Activated CD8-positive, alpha-beta memory T cell treated with anti-CD3 and anti-CD28 coated beads for 24 hours (primary cell): Measurements from ENCODE around the gene ZNF219.

ENCODE experiments used
- DNase-seq: peaks from one replicate; pipeline ENCODE4 v3.0.0-alpha.2; 2020

ZNF219 gene

DNA sequence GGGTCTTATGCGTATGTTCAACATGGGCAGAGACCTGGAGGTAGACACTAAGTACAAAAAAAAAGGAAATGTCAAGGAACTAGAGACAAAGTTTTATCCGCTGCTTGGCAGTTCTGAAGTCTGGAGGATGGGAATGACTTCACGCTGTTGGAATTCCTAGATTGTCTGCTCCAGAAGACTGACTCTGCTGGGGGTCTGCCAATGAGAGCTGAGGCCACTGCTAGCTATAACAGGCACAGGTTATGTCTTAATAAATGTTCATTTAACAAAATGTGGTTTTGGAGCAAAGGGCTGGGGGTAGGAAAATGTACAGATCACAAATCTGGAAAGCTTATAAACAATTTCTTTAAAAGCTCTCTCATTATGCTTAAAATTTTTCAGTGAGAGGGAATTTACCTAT is 35.0 kb downstream of the ZNF219 start:
- no peak for DNase-seq

DNA sequence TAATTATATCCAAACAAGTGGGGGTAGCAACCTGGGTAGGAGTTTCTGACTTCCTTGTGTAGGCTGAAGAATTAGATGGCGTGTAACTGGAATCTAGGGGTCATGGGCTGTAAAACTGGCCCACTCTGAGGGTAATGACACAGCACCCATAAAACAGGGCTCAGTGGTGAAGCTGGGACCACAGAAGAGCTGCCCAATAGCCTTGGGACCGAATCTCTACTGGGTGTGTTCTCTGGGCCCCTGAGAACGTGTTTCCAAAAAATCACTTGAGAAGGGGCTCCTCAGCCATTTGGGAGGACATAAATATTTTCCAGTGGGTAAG is 37.1 kb downstream of the ZNF219 start:
- no peak for DNase-seq

DNA sequence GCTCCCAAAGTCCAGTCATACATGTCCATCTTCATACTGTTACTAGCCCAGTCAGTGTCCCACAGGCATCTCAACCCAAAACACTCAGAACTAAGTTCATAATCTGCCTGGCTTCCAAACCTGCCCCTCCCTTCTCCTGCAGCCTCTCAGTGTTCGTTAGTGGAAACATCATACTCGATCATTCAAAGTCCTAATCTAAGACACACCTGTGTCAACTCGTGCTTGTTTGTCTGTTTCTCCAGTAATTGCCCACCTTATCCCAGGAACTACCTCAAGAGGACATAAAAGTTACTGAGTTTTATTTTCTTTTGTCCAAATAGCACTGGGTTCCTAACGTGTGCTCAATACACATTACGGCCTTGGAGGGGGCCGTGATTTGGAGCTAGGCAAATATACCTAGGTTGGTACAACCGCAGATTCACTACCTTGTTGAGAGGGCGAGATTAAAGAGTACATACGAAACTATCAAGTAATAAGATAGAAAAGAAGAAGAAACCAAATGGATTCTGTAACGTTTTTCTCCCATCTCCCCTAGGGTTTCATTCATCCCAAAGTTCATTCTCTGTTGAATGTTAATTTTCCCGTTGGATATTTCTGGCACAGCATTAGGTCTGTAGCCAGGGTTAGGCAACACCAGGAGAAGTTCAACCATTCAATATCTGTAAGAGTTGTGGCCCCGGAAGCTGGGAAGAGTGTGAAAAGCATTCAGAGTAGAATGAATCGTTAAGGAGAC is 37.7 kb downstream of the ZNF219 start:
- DNase-seq = no peak

GRCh38 chr14:21059842-21060613 is 38.4 kb downstream of the ZNF219 start:
- DNase-seq = no peak

GRCh38 chr14:21058903-21059302 is 39.6 kb downstream of the ZNF219 start:
- no peak for DNase-seq

DNA sequence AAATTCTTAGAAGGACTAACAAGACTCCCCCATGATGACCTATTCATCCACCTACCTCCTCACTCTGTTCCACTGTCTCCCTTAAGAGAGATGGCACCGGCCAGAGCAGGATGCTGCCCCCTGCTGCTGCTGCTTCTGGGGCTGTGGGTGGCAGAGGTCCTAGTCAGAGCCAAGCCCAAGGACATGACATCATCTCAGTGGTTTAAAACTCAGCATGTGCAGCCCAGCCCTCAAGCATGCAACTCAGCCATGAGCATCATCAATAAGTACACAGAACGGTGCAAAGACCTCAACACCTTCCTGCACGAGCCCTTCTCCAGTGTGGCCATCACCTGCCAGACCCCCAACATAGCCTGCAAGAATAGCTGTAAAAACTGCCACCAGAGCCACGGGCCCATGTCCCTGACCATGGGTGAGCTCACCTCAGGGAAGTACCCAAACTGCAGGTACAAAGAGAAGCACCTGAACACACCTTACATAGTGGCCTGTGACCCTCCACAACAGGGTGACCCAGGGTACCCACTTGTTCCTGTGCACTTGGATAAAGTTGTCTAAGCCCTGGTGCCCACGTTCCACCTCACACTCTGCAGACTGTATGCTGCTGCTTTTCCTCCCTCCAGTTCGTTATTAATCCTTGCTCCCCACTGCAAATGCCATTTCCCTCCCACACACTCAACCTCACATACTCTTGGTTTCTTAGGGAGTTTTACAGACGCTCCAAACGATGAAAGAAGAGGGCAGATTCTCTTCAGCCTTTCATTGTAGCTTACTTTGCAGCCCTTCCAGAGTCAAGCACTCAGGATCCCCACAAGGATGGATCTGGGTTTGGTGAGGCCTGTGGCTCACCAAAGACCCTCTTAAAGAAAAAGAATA is 40.4 kb downstream of the ZNF219 start, which contains the start of gene RNASE8:
Gene RNASE8, plus strand, starts transcription at position 20 of the 873 bp plus-strand sequence. Its CDS starts 71 bp downstream, at position 91.
- DNase-seq = no peak

DNA sequence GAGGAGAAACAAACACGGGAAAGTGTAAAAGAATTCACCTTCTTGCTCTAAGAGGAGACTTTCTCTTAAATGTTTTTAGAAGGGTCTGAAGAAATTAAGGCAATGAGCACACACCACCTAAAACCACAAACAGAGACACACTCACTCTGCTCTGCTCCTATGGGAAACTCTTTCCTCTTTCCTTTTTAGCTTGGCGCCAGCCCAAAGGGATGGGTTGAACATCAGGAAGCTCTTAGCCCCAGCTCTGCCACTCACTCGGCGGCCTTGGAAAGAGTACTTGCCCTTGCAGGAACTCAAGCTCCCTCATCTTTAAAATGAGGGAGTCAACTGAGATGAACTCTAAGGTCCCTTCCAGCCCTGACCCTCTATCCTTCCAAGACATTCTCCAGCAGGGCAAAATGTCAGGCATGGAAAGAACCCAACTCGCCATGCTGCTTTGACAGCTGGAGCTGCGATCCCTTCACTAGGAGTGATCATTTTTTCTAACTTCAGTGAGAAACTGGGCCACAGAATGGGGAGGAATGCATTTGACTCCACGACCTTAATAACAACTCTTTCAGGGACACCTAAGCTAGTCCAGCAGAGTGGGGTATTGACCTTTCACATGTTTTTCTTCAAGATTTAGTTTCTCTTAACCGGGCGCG is 41.8 kb downstream of the ZNF219 start:
- DNase-seq = no peak

- DNase-seq = no peak
These were observed 42.9 kb downstream of the ZNF219 start for GRCh38 chr14:21055432-21056117.

DNA sequence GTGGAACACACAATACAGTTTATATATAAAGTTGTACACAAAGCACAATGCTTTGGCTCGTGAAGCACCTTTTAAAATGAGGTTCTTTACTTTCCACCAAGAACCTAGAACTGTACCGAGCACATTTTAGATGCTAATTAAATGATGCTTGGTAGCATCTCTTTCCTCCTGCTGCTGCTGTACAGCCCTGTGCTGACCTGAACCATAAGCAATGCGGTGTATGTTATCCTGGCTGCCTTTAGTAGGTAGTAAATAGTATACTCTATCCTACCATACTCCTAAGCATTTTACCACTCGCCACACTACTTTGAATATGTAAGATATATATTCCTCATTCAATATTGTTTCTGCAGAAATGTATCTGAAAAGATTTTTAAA is 43.7 kb downstream of the ZNF219 start:
- DNase-seq = no peak

GRCh38 chr14:21054123-21054767 is 44.2 kb downstream of the ZNF219 start:
- no peak for DNase-seq

GRCh38 chr14:21053184-21054122 is 45.0 kb downstream of the ZNF219 start:
- DNase-seq = no peak

DNA sequence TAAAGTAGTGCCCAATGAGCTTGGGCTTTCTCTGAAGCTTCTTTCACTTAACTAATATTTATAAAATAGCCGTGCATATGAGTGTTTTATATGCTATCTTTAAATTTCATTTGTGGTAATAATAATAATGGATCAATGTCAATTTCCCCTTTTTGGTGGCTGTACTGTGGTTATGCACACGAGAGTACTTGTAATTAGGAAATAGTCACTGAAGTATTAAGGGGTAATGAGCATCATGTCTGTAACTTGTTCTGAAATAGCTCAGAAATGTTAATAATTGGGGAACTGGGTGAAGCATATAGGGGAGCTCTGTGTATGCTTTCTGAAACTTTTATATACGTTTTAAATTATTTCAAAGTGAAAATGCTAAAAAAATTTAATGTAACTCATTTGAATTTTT is 47.9 kb downstream of the ZNF219 start:
- no peak for DNase-seq

- no peak for DNase-seq
These were observed 49.2 kb downstream of the ZNF219 start for GRCh38 chr14:21049271-21049673.

DNA sequence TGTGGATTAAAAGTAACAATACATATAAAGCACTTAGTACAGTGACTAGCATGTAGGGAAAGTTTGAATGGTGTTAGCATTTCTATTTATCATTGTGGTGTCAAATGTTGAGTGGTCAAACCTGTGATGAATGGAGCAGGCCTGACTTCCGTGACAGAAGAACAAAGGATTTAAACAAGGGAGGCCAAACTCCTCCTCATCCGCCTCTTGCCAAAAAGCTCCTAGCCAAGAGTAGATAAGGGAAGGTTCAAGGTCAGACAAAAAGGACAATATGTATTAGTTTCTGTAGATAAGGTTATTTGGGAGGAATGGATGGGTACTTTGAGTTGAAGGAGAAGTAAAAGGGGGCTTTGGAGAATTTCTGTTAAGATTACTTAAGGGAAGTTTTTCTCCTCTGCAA is 49.8 kb downstream of the ZNF219 start:
- DNase-seq = no peak

- no peak for DNase-seq
These were observed 51.1 kb downstream of the ZNF219 start for GRCh38 chr14:21047378-21047781.

DNA sequence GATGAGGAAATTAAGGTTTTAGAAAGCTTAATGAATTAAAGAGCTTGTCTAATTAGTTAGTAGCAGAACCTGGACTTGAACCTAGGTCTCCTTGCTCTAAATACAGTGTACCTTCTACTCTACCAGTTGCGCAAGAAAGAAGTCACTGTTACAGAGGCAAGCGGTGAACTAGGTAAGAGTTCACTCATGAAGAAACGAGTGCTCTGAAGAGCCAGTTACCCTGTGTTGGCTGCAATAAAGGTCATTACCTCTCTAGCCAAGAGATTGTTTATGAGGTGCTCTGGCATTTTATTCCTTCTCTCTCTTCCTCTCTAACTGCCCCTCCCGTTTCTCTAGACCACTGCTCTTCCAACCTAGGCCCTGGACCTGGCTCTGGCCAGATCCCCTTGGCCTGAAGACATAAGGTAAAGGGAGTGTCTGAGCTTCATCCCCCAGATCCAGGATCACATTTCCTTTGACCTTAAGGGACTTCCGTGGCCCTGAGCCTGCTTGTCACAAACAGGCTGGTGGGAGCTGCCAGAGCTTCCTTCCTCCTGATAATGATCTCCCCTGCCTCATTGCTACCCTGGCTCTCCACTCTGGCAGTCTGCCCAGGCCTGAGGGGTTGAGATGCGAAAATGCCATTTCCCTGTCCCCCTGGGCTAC is 54.4 kb downstream of the ZNF219 start:
- DNase-seq = no peak

DNA sequence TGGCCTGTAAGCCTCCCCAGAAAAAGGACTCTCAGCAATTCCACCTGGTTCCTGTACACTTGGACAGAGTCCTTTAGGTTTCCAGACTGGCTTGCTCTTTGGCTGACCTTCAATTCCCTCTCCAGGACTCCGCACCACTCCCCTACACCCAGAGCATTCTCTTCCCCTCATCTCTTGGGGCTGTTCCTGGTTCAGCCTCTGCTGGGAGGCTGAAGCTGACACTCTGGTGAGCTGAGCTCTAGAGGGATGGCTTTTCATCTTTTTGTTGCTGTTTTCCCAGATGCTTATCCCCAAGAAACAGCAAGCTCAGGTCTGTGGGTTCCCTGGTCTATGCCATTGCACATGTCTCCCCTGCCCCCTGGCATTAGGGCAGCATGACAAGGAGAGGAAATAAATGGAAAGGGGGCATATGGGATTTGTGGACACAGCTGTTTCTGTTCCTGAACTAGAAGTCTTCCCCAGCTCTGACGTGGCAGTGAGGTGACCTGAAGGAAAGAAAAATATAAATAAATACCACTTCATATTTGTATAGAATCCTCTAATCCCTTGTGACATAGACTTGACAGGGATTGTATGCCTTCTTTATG is 55.0 kb downstream of the ZNF219 start:
- no peak for DNase-seq

GRCh38 chr14:21042918-21043317 is 55.5 kb downstream of the ZNF219 start:
- DNase-seq = no peak

DNA sequence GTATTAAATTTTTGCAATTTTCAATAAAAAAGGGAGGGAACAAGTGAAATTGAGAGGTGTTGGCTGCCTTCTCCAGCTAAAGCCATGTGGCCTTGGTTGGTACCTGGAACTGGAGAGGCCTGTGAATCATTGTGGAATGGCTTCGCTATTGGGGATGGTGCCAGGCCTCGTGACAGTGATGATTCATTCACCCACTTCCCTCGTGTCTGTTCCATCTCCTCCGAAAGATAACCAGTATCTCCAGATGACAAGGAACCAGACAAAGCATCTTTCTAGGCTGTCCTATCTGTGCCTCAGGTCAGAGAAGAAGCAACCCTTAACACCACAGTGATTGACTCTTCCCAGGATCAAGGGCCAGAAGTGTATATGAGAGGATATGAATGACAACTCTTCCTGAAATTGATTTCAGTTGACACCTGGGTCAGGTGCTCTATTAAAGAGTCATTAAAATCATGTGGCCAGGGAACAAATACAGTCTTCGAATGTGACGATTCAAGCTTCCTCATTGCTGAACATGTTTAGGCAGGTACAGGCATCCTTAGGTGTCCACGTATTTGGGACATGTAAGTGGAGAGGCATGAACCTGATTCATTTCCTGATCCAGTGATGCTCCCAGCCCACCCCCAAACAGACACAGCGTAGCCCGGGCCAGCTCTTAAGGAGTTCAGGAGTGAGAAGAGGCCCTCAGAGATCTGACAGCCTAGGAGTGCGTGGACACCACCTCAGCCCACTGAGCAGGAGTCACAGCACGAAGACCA is 56.6 kb downstream of the ZNF219 start, which contains the start of gene RNASE7:
Gene RNASE7, plus strand, starts transcription at position 687 of the 758 bp plus-strand sequence. CDS start 631 bp downstream, outside the sequence.
- DNase-seq = no peak
